ENCODE measurements around the gene LARP4B.

The LARP4B gene

GRCh38 chr10:803041-803741 lies 128.3 kb downstream of the LARP4B start:
- H3K27ac Mint-ChIP-seq: peak overlapping the region; percentile 52
- peaks cover 12% of the 10 kb centered on the region for H3K9me3 Mint-ChIP-seq
- DNase-seq: no peak

GRCh38 chr10:802506-802905 lies 129.0 kb downstream of the LARP4B start:
- Mint-ChIP-seq H3K36me3 (ENCODE audit: low read depth) (peaks cover 32% of the 10 kb centered on the region), H3K4me1 (ENCODE audit: low read depth) (peaks cover 6% of the 10 kb centered on the region), H3K27me3 (no peaks in the 10 kb centered on the region), H3K4me3 (no peak overlapping the region), H3K9me3 (peaks cover 16% of the 10 kb centered on the region), H3K27ac (peak overlapping the region; percentile 52)
- no peak for DNase-seq

More at GRCh38 chr10:803041-803741, 128.3 kb downstream of the LARP4B start:
- Mint-ChIP-seq H3K36me3 (ENCODE audit: low read depth) (peaks cover 34% of the 10 kb centered on the region), H3K4me3 (no peak overlapping the region), H3K4me1 (ENCODE audit: low read depth) (peaks cover 6% of the 10 kb centered on the region), H3K27me3 (no peaks in the 10 kb centered on the region)

GRCh38 chr10:797179-797578 lies 134.3 kb downstream of the LARP4B start:
- H3K36me3 Mint-ChIP-seq (ENCODE audit: low read depth): peaks cover 25% of the 10 kb centered on the region
- no peak for DNase-seq
- peaks cover 27% of the 10 kb centered on the region for H3K9me3 Mint-ChIP-seq
- H3K27ac Mint-ChIP-seq: no peak overlapping the region
- H3K27me3 Mint-ChIP-seq: no peaks in the 10 kb centered on the region
- no peak overlapping the region for H3K4me3 Mint-ChIP-seq
- no peaks in the 10 kb centered on the region for H3K4me1 Mint-ChIP-seq (ENCODE audit: low read depth)

GRCh38 chr10:796233-796632 lies 135.3 kb downstream of the LARP4B start:
- no peaks in the 10 kb centered on the region for H3K27me3 Mint-ChIP-seq
- peaks cover 25% of the 10 kb centered on the region for H3K36me3 Mint-ChIP-seq (ENCODE audit: low read depth)
- no peak overlapping the region for H3K4me3 Mint-ChIP-seq

GRCh38 chr10:794382-794956 lies 137.0 kb downstream of the LARP4B start:
- H3K4me1 Mint-ChIP-seq (ENCODE audit: low read depth): no peaks in the 10 kb centered on the region
- peaks cover 24% of the 10 kb centered on the region for H3K9me3 Mint-ChIP-seq
- H3K36me3 Mint-ChIP-seq (ENCODE audit: low read depth): peaks cover 25% of the 10 kb centered on the region
- no peaks in the 10 kb centered on the region for H3K27me3 Mint-ChIP-seq
- peak; percentile 15 for DNase-seq
- no peak overlapping the region for H3K27ac Mint-ChIP-seq
- no peak overlapping the region for H3K4me3 Mint-ChIP-seq

More at GRCh38 chr10:796233-796632, 135.3 kb downstream of the LARP4B start:
- no peak for DNase-seq
- Mint-ChIP-seq H3K4me1 (ENCODE audit: low read depth) (no peaks in the 10 kb centered on the region), H3K27ac (no peak overlapping the region), H3K9me3 (peaks cover 27% of the 10 kb centered on the region)

- no peak for DNase-seq
- Mint-ChIP-seq H3K4me3 (no peak overlapping the region), H3K36me3 (ENCODE audit: low read depth) (peaks cover 15% of the 10 kb centered on the region), H3K27ac (no peak overlapping the region), H3K27me3 (peaks cover 2% of the 10 kb centered on the region), H3K9me3 (peaks cover 13% of the 10 kb centered on the region), H3K4me1 (ENCODE audit: low read depth) (peaks cover 7% of the 10 kb centered on the region)
Observed at GRCh38 chr10:792792-793100, 138.8 kb downstream of the LARP4B start.

GRCh38 chr10:792083-792791 lies 139.3 kb downstream of the LARP4B start:
- Mint-ChIP-seq H3K4me1 (ENCODE audit: low read depth) (peaks cover 7% of the 10 kb centered on the region), H3K36me3 (ENCODE audit: low read depth) (peaks cover 11% of the 10 kb centered on the region), H3K9me3 (peaks cover 8% of the 10 kb centered on the region), H3K4me3 (no peak overlapping the region), H3K27me3 (peaks cover 4% of the 10 kb centered on the region), H3K27ac (no peak overlapping the region)
- no peak for DNase-seq

- Mint-ChIP-seq H3K27me3 (peaks cover 10% of the 10 kb centered on the region), H3K27ac (no peak overlapping the region), H3K4me1 (ENCODE audit: low read depth) (peaks cover 7% of the 10 kb centered on the region), H3K4me3 (no peak overlapping the region), H3K36me3 (ENCODE audit: low read depth) (peaks cover 9% of the 10 kb centered on the region), H3K9me3 (peaks cover 6% of the 10 kb centered on the region)
- no peak for DNase-seq
Observed at GRCh38 chr10:791639-792038, 139.9 kb downstream of the LARP4B start.

GRCh38 chr10:790821-791551 lies 140.5 kb downstream of the LARP4B start:
- no peak overlapping the region for H3K4me3 Mint-ChIP-seq
- DNase-seq: no peak
- H3K36me3 Mint-ChIP-seq (ENCODE audit: low read depth): peaks cover 3% of the 10 kb centered on the region
- no peaks in the 10 kb centered on the region for H3K9me3 Mint-ChIP-seq
- H3K27me3 Mint-ChIP-seq: peaks cover 14% of the 10 kb centered on the region
- peaks cover 7% of the 10 kb centered on the region for H3K4me1 Mint-ChIP-seq (ENCODE audit: low read depth)
- H3K27ac Mint-ChIP-seq: no peak overlapping the region

GRCh38 chr10:789831-790701 lies 141.4 kb downstream of the LARP4B start:
- Mint-ChIP-seq H3K4me1 (ENCODE audit: low read depth) (peaks cover 7% of the 10 kb centered on the region), H3K4me3 (no peak overlapping the region), H3K9me3 (no peaks in the 10 kb centered on the region), H3K36me3 (ENCODE audit: low read depth) (no peaks in the 10 kb centered on the region), H3K27me3 (peaks cover 23% of the 10 kb centered on the region), H3K27ac (no peak overlapping the region)
- no peak for DNase-seq

GRCh38 chr10:788796-789748 lies 142.4 kb downstream of the LARP4B start:
- Mint-ChIP-seq H3K36me3 (ENCODE audit: low read depth) (no peaks in the 10 kb centered on the region), H3K27ac (no peak overlapping the region), H3K27me3 (peaks cover 28% of the 10 kb centered on the region), H3K4me3 (peak overlapping the region; percentile 38), H3K9me3 (no peaks in the 10 kb centered on the region), H3K4me1 (ENCODE audit: low read depth) (peaks cover 8% of the 10 kb centered on the region)
- no peak for DNase-seq

GRCh38 chr10:787933-788651 lies 143.4 kb downstream of the LARP4B start:
- H3K27ac Mint-ChIP-seq: no peak overlapping the region
- no peak overlapping the region for H3K4me3 Mint-ChIP-seq
- H3K9me3 Mint-ChIP-seq: no peaks in the 10 kb centered on the region
- DNase-seq: no peak
- H3K27me3 Mint-ChIP-seq: peaks cover 30% of the 10 kb centered on the region
- H3K36me3 Mint-ChIP-seq (ENCODE audit: low read depth): no peaks in the 10 kb centered on the region
- H3K4me1 Mint-ChIP-seq (ENCODE audit: low read depth): peaks cover 8% of the 10 kb centered on the region

Measured in activated T-cell treated with anti-CD3 and anti-CD28 coated beads, Interleukin-2, amount 50 U/mL, for 24 hours (primary cell).